GM19240 (cell line): ENCODE results near the gene AGPAT2.

Source experiments
- DNase-seq: peaks from one replicate; pipeline ENCODE4 v3.0.0; 2011; ENCODE audit warnings: low spot score; ENCODE audit not compliant: insufficient read length

AGPAT2 gene

GRCh38 chr9:136686794-136687711, at the start of gene AGPAT2:
Gene AGPAT2 (minus strand): TSS chr9:136687457. CDS start chr9:136687357, 100 bp downstream.
- DNase-seq: peak; percentile 80

GRCh38 chr9:136735812-136736480, 48.7 kb upstream of the AGPAT2 start:
- DNase-seq: no peak

DNA sequence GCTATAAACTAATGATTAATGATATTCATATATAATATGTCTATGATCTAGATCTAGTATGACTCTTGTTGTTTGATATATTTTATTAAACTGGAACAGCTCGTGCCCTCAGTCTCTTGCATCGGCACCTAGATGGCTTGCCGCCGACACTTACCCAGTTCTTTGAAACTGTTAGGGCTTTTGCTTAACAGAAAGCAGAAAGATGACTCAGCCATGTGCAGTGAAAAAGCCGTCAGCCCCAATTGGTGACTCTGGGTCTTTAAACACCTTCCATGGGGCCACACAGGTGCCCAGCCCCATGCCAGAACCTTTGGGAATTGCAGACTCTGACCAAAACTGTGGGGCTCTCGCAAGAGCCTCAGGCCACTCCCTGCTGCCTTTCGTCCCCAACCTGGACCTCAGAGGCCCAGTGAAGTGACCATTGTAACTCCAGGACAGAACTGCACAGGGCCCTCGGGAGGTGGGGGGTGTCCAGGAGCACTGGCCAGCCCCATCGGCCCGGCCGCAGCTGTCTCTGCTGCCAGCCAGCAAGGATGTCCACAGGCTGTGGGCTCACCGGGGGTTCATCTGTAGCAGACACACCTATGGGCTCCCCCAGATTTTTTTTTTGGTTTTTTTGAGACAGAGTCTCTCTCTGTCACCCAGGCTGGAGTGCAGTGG, 47.7 kb upstream of the AGPAT2 start:
- no peak for DNase-seq

GRCh38 chr9:136733611-136734010, 46.4 kb upstream of the AGPAT2 start:
- DNase-seq: no peak

DNA sequence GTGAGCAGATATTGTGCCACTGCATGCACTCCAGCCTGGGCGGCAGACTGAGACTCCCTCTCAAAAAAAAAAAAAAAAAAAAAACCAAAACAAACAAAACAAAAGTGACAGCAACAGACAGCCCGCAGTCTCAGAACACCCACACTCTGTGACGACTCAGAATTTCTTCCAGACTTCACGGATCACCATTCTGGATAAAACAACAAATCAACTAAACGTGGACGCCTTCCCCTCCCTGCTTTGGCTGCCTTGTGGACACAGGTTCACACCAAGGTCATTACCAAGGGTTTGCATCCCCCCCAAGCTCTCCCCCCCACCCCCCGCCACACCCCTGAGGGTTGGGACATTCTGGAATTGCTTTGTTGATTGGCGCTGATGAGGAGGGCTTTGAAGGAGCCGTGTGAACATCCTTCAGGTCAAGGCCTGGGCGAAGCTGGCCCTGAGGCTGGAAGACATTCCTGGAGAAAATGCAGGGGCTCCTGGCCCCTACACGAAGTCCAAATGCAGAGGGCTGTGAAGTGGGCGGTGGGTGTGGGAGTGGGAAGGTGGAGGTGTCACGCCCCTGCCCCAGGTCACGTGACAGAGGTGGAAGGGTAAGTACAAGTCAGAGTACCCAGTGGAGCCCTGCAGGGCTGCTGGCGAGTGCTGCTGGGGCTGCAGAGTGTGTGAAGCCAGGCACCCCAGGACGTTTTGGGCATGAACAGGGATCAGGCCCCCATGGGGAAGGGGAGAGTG, 45.4 kb upstream of the AGPAT2 start:
- no peak for DNase-seq

DNA sequence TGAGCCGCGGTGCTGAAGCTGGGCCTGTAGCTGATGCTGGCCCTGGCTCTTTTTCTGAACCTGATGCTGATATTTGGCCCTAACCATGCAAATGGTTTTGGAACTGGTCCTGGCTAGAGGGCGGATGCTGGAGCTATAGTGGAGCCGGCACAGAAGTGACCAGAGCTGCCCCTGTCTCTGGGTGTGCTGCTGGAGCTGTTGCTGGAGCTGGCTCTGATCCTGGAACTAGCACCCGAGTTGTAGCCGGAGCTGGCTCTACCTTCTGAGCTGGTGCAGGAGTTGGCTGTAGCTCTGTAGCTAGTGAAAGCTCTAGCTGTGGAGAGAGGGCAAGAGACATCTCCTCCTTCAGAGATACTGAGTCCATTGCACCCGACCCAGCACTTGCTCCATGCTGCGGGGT, 42.7 kb upstream of the AGPAT2 start:
- no peak for DNase-seq

GRCh38 chr9:136729144-136729543, 41.9 kb upstream of the AGPAT2 start:
- no peak for DNase-seq

DNA sequence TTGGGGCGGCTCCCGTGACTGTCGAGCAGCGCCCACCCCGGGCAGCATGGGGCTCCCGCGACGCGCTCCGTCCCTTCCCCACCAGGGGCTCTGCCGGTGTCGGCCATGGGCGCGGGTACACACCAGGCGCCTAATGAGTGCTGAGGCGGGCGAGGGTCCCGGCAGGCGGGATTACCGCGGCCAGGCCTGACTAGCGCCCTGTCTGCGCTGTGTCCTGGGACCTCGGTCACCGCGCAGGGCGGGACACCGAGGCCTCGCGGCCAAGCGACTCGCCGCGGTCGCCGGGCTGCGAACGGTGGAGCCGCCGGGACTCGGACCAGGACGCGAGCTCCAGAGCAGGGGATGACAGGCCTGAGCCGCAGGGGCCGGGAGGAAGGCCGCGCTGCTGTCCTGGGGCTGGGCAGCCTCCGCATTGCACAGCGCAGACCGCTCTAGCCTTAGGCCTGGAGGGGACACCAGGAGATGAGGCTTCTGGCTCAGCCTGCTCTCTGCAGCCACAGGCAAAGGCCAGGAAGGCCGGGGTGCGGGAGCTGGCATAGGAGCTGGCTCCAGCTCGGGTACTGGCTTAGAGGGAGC, 41.4 kb upstream of the AGPAT2 start:
- no peak for DNase-seq

GRCh38 chr9:136728080-136728547, 40.9 kb upstream of the AGPAT2 start:
- peak; percentile 92 for DNase-seq

DNA sequence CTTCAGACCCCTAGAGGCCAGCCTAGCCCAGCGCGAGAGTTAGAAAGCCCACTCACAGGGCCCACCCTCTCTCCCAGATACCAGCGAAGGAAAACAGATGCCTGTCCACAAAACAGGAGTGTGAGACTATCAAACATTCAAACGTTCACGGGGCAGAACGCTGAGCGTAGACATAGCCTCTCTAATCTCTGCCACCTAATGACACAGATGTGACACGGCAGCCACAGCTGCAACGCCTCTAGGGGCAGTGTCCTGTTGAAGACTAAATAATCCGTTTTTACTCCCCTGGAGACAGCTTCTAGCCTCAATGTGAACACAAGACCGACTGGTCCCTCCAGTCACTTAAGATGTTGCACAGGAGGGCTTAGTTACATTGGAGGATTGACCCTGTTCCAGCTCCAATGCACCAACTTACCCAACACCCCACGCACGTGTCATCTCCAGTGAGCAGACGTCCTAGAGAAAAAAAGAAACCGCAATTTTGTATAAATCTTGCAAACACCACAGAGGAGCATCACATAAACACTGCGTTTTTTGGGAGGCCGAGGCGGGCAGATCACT, 39.5 kb upstream of the AGPAT2 start:
- peak; percentile 81 for DNase-seq

GRCh38 chr9:136726118-136726517, 38.9 kb upstream of the AGPAT2 start:
- DNase-seq: no peak

GRCh38 chr9:136725612-136726011, 38.4 kb upstream of the AGPAT2 start:
- DNase-seq: no peak

DNA sequence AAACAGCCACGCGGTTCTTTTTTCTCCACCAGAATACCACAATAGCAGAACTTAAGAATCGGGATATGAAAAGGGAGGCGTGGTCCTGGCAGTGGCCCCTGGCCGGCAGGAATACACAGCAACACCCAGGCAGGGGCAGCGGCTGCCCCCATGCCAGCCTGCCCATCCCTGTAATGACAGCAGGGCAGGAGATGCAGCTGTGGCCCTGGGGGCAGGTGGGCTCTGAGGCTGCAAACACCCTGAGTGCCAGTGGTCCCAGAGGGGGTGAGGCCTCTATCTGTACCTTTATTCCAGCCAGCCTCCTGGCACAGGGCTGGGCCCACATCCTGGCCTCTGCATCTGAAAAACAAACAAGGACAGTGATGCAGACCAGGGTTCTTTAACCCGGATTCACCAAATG, 37.5 kb upstream of the AGPAT2 start:
- no peak for DNase-seq

DNA sequence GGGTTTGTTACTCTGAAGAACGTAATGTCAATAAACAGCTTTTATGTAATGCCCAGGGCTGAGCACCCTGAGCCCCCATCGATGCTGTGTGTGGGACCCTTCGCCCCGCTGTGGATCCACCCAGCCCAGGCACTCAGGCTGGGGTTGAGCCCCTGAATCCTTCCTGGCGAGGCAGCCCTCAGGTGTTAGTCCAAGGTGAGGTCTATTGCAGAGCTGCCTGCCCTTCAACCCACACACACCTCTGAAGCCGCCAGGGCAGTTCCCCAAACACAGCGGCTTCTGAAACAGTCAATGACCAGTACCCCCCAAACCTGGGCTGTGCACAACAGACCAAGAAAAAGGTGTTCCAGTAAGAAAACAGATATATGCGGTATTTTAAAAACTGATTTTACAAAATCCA, 36.7 kb upstream of the AGPAT2 start:
- DNase-seq: no peak

DNA sequence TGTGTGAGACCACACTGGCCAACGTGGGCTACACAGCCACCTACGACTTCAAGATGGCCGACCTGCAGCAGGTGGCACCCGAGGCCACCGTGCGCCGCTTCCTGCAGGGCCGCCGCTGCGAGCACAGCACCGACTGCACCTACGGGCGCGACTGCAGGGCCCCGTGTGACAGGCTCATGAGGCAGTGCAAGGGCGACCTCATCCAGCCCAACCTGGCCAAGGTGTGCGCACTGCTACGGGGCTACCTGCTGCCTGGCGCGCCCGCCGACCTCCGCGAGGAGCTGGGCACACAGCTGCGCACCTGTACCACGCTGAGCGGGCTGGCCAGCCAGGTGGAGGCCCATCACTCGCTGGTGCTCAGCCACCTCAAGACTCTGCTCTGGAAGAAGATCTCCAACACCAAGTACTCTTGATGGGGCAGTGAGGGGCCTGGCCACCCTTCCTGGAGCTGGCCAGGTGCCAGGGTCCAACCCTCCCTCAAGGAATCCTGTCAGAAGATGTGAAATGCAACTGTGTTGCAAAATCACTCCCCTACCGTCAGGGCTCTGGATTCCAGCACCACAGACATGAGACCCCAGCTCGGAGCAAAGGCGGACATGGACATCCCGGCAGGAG, 36.2 kb upstream of the AGPAT2 start:
- DNase-seq: no peak

GRCh38 chr9:136722969-136723356, 35.7 kb upstream of the AGPAT2 start:
- no peak for DNase-seq

DNA sequence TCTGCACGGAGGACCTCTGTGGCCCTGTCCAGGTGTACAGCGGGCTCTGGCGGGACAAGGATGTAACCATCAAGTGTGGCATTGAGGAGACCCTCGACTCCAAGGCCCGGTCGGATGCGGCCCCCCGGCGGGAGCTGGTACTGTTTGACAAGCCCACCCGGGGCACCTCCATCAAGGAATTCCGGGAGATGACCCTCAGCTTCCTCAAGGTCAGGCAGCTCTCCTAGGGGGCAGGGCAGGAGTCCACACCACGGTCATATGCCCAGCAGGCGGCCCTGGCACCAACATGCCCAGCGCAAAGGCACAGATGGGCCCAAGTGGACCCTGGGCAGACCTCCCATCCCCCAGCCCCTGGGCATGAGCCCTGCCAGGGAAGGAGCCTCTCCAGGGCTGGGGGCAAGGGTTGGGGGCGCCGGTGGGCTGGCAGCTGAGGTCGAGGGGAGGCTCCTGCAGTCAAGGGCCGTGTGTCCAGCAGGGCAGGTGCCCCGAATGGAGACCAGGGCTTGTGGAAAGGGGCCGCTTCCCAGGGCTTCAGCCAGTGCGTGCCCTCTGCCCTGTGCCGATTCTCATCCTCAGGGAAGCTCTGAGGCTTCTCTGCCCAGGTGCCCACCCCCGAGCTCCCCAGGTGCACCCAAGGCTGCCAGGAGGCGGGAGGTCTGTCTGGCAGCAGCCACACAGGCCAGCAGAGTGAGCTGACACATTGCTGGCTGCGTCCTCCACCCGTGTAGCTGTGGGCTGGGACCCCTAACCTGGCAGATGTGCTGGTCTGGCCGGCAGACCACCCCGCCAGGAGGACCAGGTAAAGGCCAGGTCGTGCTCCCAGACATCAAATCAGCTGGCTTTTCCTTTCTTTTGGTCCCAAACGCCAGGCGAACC, 35.1 kb upstream of the AGPAT2 start:
- no peak for DNase-seq

GRCh38 chr9:136721339-136722092, 34.3 kb upstream of the AGPAT2 start:
- no peak for DNase-seq
